ENCODE data around the gene MTMR2. TPM values are rescaled to one million over a fixed set of nuclear protein-coding genes. Genes with fewer than 3 reads are reported as not detected.
A peak's percentile ranks its signal among the peaks of the same experiment; 100 is the strongest.

The MTMR2 gene
- polyA plus RNA-seq, 1 of the 3 experiments (the other 2 are of a cell fraction): 8.6 TPM

- H3K36me3 ChIP-seq (replicated peaks in 1 of 2; ENCODE audit: control insufficient read depth in 1 of 2, insufficient read depth in 2 of 2, low read length in 1 of 2): peaks cover 68 to 85% of the 10 kb centered on the region in 2 experiments
- H3K4me1 ChIP-seq (ENCODE audit: control insufficient read depth in 1 of 2, insufficient read depth in 2 of 2, low read depth in 1 of 2, low read length in 1 of 2): peaks cover 2 to 10% of the 10 kb centered on the region in 2 experiments; a peak in 3 of 4 replicates
- H4K20me1 ChIP-seq (ENCODE audit: insufficient read depth): no peaks in the 10 kb centered on the region
- no peak overlapping the region for H3K9ac ChIP-seq
- WGBS (ENCODE audit: low lambda C conversion rate): 85% methylated on average over 3 of the region's 3 CpGs
- no peak overlapping the region for H2AFZ ChIP-seq (ENCODE audit: low read depth)
- peak overlapping the region in 1 of 2 experiments; percentile 89; a peak in 1 of 4 replicates for H3K27ac ChIP-seq (ENCODE audit: low read depth in 2 of 2, low read length in 1 of 2)
- no peaks in the 10 kb centered on the region for H3K79me2 ChIP-seq (ENCODE audit: insufficient read depth)
- H3K9me3 ChIP-seq: no peaks in the 10 kb centered on the region
- TF ChIP-seq ELF1 (IDR thresholded peaks at IDR 0.05) (no peak), FOXJ3 (CRISPR knock-in tag; IDR thresholded peaks at IDR 0.05) (no peak), RCOR1 (IDR thresholded peaks at IDR 0.05; ENCODE audit: low read length) (no peak), NFIC (IDR thresholded peaks at IDR 0.05; ENCODE audit: borderline replicate concordance) (no peak)
- no peak for DNase-seq
- no peaks in the 10 kb centered on the region for H3K27me3 ChIP-seq (ENCODE audit: insufficient read depth)
- POLR2A ChIA-PET: no interaction called here
- no peak overlapping the region for H3K4me2 ChIP-seq
- H3K9me2 ChIP-seq: no peaks in the 10 kb centered on the region
- peaks cover 43% of the 10 kb centered on the region for H3F3A ChIP-seq (replicated peaks; ENCODE audit: insufficient read depth)
- CTCF ChIA-PET: interaction anchor here (0.6 to 1.7 kb wide), 3 partner anchors 35 to 593 kb away, joined by 3 to 6 read pairs (median 3); no protein-coding TSS in a partner anchor
- no peak overlapping the region for H3K4me3 ChIP-seq (ENCODE audit: low read depth in 2 of 2, low read length in 1 of 2)
These were observed 91.1 kb downstream of the MTMR2 start for GRCh38 chr11:95832763-95833162.

- no peak for DNase-seq
- H3K9ac ChIP-seq: peak overlapping the region; percentile 3; the same call in 1 of the 2 replicates
- H3K9me2 ChIP-seq: no peaks in the 10 kb centered on the region
- CTCF ChIA-PET: interaction anchor here (0.6 kb wide), 1 partner anchor 1297 kb away, joined by 3 read pairs; no protein-coding TSS in a partner anchor
- peaks cover 2 to 8% of the 10 kb centered on the region in 2 experiments; a peak in 3 of 4 replicates for H3K4me1 ChIP-seq (ENCODE audit: control insufficient read depth in 1 of 2, insufficient read depth in 2 of 2, low read depth in 1 of 2, low read length in 1 of 2)
- peaks cover 69 to 78% of the 10 kb centered on the region in 2 experiments for H3K36me3 ChIP-seq (replicated peaks in 1 of 2; ENCODE audit: control insufficient read depth in 1 of 2, insufficient read depth in 2 of 2, low read length in 1 of 2)
- POLR2A ChIA-PET: interaction anchor here (0.6 kb wide), 1 partner anchor 42 kb away, joined by 3 read pairs; the partner anchor contains the start of gene FAM76B
- H4K20me1 ChIP-seq (ENCODE audit: insufficient read depth): no peaks in the 10 kb centered on the region
- H3K27me3 ChIP-seq (ENCODE audit: insufficient read depth): no peaks in the 10 kb centered on the region
- H3K4me3 ChIP-seq (ENCODE audit: low read depth in 2 of 2, low read length in 1 of 2): no peak overlapping the region
- no peak overlapping the region for H2AFZ ChIP-seq (ENCODE audit: low read depth)
- WGBS (ENCODE audit: low lambda C conversion rate): 3% methylated on average over 2 of the region's 2 CpGs
- peaks cover 37% of the 10 kb centered on the region for H3F3A ChIP-seq (replicated peaks; ENCODE audit: insufficient read depth)
- H3K9me3 ChIP-seq: no peaks in the 10 kb centered on the region
- H3K27ac ChIP-seq (ENCODE audit: low read depth in 2 of 2, low read length in 1 of 2): peak overlapping the region; percentile 82 to 89; a peak in 3 of 4 replicates
- H3K4me2 ChIP-seq: no peak overlapping the region
- H3K79me2 ChIP-seq (ENCODE audit: insufficient read depth): no peaks in the 10 kb centered on the region
- peak; percentile 100 for TF ChIP-seq TCF12 (IDR thresholded peaks at IDR 0.05)
- peak; percentile 17 to 88; a peak in 2 of 4 replicates for TF ChIP-seq EP300 (IDR thresholded peaks at IDR 0.05; ENCODE audit: borderline replicate concordance in 1 of 2, low read depth in 1 of 2, low read length in 1 of 2)
- peak; percentile 95 for TF ChIP-seq JUND (IDR thresholded peaks at IDR 0.05)
- 0 out of 2 replicates have a peak, but pooled peaks have one; percentile 26 for TF ChIP-seq SIN3A (IDR thresholded peaks at IDR 0.05; ENCODE audit: borderline replicate concordance, low read depth, low read length)
- no peak for TF ChIP-seq CTCF (IDR thresholded peaks at IDR 0.05)
- no peak for TF ChIP-seq FOXJ3 (CRISPR knock-in tag; IDR thresholded peaks at IDR 0.05)
- no peak for TF ChIP-seq NRF1 (IDR thresholded peaks at IDR 0.05; ENCODE audit: low read depth, low read length)
- TF ChIP-seq POLR2AphosphoS5 (IDR thresholded peaks at IDR 0.05; ENCODE audit: low read depth, low read length): peak; percentile 95
- no peak for TF ChIP-seq SMC3 (IDR thresholded peaks at IDR 0.05; ENCODE audit: low read depth, low read length)
- TF ChIP-seq ELF1 (IDR thresholded peaks at IDR 0.05): peak; percentile 20; the same call in 1 of the 2 replicates
- TF ChIP-seq RXRA (IDR thresholded peaks at IDR 0.05; ENCODE audit: borderline replicate concordance, low read depth): peak; percentile 83
- TF ChIP-seq USF2 (IDR thresholded peaks at IDR 0.05; ENCODE audit: borderline replicate concordance, low read depth, low read length): no peak
- no peak for TF ChIP-seq MEF2A (IDR thresholded peaks at IDR 0.05; ENCODE audit: borderline replicate concordance, low read depth)
- TF ChIP-seq YY1 (IDR thresholded peaks at IDR 0.05; ENCODE audit: low read depth): 0 out of 2 replicates have a peak, but pooled peaks have one; percentile 34
- TF ChIP-seq RCOR1 (IDR thresholded peaks at IDR 0.05; ENCODE audit: low read length): no peak
- peak; percentile 61 for TF ChIP-seq NFIC (IDR thresholded peaks at IDR 0.05; ENCODE audit: borderline replicate concordance)
- TF ChIP-seq MXI1 (IDR thresholded peaks at IDR 0.05; ENCODE audit: low read depth, low read length): no peak
- peak; percentile 92 for TF ChIP-seq TEAD4 (IDR thresholded peaks at IDR 0.05; ENCODE audit: borderline replicate concordance, insufficient read depth)
- no peak for TF ChIP-seq GATA2 (CRISPR knock-in tag; IDR thresholded peaks at IDR 0.05)
- peak; percentile 92 for TF ChIP-seq FOXM1 (IDR thresholded peaks at IDR 0.05; ENCODE audit: low read depth)
- no peak for TF ChIP-seq RAD21 (IDR thresholded peaks at IDR 0.05; ENCODE audit: low read length)
- no peak for TF ChIP-seq EZH2phosphoT487 (IDR thresholded peaks at IDR 0.05; ENCODE audit: borderline replicate concordance, low read depth)
- TF ChIP-seq GABPA (IDR thresholded peaks at IDR 0.05; ENCODE audit: low read depth): 0 out of 2 replicates have a peak, but pooled peaks have one; percentile 18
- TF ChIP-seq PBX3 (IDR thresholded peaks at IDR 0.05): peak; percentile 94
These were observed 92.6 kb downstream of the MTMR2 start for GRCh38 chr11:95831198-95831883.
